ENCODE measurements around the gene KCNK6. TPM values are rescaled to one million over a fixed set of nuclear protein-coding genes. Genes with fewer than 3 reads are reported as not detected.

KCNK6 gene
- total and polyA plus RNA-seq, 10 of the 15 experiments (the other 5 are each of a cell fraction or from before 2014, with no cell fraction given), result 0.04 to 1.4 (median 1.1) TPM

DNA sequence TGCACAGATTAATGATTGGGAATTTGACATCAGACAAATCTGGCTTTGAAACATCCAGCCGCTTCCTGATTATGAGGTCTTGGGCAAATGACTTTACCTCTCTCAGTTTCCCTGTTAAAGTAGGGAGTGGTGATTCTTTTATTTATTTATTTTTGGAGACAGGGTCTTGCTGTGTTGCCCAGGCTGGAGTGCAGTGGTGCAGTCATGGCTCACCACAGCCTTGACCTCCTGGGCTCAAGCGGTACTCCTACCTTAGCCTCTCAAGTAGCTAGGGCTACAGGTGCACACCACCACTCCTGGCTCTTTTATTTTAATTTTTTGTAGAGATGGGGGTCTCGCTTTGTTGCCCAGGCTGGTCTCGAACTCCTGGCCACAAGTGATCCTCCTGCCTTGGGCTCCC is 57.4 kb downstream of the KCNK6 start (continued):
- TF ChIP-seq, protein P1, sequence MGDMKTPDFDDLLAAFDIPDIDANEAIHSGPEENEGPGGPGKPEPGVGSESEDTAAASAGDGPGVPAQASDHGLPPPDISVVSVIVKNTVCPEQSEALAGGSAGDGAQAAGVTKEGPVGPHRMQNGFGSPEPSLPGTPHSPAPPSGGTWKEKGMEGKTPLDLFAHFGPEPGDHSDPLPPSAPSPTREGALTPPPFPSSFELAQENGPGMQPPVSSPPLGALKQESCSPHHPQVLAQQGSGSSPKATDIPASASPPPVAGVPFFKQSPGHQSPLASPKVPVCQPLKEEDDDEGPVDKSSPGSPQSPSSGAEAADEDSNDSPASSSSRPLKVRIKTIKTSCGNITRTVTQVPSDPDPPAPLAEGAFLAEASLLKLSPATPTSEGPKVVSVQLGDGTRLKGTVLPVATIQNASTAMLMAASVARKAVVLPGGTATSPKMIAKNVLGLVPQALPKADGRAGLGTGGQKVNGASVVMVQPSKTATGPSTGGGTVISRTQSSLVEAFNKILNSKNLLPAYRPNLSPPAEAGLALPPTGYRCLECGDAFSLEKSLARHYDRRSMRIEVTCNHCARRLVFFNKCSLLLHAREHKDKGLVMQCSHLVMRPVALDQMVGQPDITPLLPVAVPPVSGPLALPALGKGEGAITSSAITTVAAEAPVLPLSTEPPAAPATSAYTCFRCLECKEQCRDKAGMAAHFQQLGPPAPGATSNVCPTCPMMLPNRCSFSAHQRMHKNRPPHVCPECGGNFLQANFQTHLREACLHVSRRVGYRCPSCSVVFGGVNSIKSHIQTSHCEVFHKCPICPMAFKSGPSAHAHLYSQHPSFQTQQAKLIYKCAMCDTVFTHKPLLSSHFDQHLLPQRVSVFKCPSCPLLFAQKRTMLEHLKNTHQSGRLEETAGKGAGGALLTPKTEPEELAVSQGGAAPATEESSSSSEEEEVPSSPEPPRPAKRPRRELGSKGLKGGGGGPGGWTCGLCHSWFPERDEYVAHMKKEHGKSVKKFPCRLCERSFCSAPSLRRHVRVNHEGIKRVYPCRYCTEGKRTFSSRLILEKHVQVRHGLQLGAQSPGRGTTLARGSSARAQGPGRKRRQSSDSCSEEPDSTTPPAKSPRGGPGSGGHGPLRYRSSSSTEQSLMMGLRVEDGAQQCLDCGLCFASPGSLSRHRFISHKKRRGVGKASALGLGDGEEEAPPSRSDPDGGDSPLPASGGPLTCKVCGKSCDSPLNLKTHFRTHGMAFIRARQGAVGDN (IDR thresholded peaks at IDR 0.05), result no peak
- no peak for TF ChIP-seq SUZ12 (IDR thresholded peaks at IDR 0.05; ENCODE audit: unreplicated experiment)
- no peak for TF ChIP-seq ZBTB33 (IDR thresholded peaks at IDR 0.05)
- TF ChIP-seq BCL11A (IDR thresholded peaks at IDR 0.05; ENCODE audit: low read depth, low read length), result no peak
- TF ChIP-seq SREBF1 (IDR thresholded peaks at IDR 0.05; ENCODE audit: low read length), result no peak
- TF ChIP-seq PAX8 (IDR thresholded peaks at IDR 0.05), result no peak
- TF ChIP-seq FOXK2 (IDR thresholded peaks at IDR 0.05), result no peak

DNA sequence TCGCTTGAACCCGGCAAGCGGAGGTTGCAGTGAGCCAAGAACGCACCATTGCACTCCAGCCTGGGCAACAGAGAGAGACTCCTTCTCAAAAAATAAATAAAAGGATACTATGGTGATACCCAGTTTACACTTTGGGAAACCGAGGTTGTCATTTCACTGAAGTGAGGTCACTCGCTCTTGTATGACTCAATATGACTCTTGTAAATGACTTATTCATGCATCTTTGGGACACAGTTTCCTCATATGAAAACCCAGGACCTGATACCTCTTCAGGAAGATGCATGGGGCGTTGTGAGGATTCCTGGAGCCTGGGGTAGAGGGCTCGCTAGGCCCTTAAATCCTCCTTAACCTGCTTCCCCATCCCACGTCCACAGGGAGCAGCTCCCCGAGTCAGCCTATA is 59.2 kb downstream of the KCNK6 start:
- SMC1A ChIA-PET (ENCODE audit: uncharacterized antibody, unreplicated experiment), result no interaction called here
- POLR2A ChIA-PET, result no interaction called here
- TF ChIP-seq GABPA (IDR thresholded peaks at IDR 0.05; ENCODE audit: low read depth) (no peak), NR2C1 (IDR thresholded peaks at IDR 0.05) (no peak), SP1 (IDR thresholded peaks at IDR 0.05; ENCODE audit: low read depth, low read length) (no peak), SMAD1 (IDR thresholded peaks at IDR 0.05; ENCODE audit: low read depth, partially characterized antibody) (no peak), SKIL (IDR thresholded peaks at IDR 0.05; ENCODE audit: low read depth, poor library complexity, severe bottlenecking) (no peak), BCL11A (IDR thresholded peaks at IDR 0.05; ENCODE audit: low read depth, low read length) (no peak), STAT3 (IDR thresholded peaks at IDR 0.05; ENCODE audit: low read depth, low read length) (no peak), POLR2A (IDR thresholded peaks at IDR 0.05; ENCODE audit: low read depth, low read length) (no peak)
- TF ChIP-seq, protein P2, sequence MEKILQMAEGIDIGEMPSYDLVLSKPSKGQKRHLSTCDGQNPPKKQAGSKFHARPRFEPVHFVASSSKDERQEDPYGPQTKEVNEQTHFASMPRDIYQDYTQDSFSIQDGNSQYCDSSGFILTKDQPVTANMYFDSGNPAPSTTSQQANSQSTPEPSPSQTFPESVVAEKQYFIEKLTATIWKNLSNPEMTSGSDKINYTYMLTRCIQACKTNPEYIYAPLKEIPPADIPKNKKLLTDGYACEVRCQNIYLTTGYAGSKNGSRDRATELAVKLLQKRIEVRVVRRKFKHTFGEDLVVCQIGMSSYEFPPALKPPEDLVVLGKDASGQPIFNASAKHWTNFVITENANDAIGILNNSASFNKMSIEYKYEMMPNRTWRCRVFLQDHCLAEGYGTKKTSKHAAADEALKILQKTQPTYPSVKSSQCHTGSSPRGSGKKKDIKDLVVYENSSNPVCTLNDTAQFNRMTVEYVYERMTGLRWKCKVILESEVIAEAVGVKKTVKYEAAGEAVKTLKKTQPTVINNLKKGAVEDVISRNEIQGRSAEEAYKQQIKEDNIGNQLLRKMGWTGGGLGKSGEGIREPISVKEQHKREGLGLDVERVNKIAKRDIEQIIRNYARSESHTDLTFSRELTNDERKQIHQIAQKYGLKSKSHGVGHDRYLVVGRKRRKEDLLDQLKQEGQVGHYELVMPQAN (conservative IDR thresholded peaks at IDR 0.05), result no peak

More for the DNA sequence above, 59.2 kb downstream of the KCNK6 start:
- ChIA-PET CTCF (no interaction called here), RAD21 (ENCODE audit: unreplicated experiment) (no interaction called here)
- H3K9ac ChIP-seq (ENCODE audit: control insufficient read depth, insufficient read depth, low read length), result no peak overlapping the region
- in situ Hi-C loops (cut with MboI), result no loop called here
- 0 out of 2 replicates have a peak, but pooled peaks cover 2% of the 10 kb centered on the region for H4K20me1 ChIP-seq (ENCODE audit: control insufficient read depth, insufficient read depth)
- H3K36me3 ChIP-seq (ENCODE audit: control insufficient read depth in 2 of 2, insufficient read depth in 2 of 2, low read length in 1 of 2), result peaks cover 15 to 28% of the 10 kb centered on the region in 2 experiments; a peak in 3 of 4 replicates
- H3K9me3 ChIP-seq (replicated peaks; ENCODE audit: control insufficient read depth, insufficient read depth, low read length), result no peaks in the 10 kb centered on the region
- ATAC-seq (no peak), DNase-seq (ENCODE audit: low read depth, low spot score) (no peak), FAIRE-seq (no peak)
- H3K27ac ChIP-seq (ENCODE audit: control insufficient read depth, insufficient read depth), result no peak overlapping the region
- 89% methylated on average over 10 of the region's 10 CpGs for WGBS (ENCODE audit: insufficient coverage, insufficient replicate concordance, low lambda C conversion rate, missing lambda C conversion rate)
- H3K27me3 ChIP-seq (replicated peaks in 1 of 2; ENCODE audit: control insufficient read depth in 2 of 2, insufficient read depth in 2 of 2, low read length in 1 of 2), result no peaks in the 10 kb centered on the region
- no TSS peak for BruUV-seq (replicated peaks)
- intact Hi-C loops (cut with micrococcal nuclease; ENCODE audit: unreplicated experiment), result no loop called here
- H3K79me2 ChIP-seq (ENCODE audit: control insufficient read depth, insufficient read depth, low read length), result peaks cover 28% of the 10 kb centered on the region
- no peak overlapping the region for H3K4me3 ChIP-seq
- no peak overlapping the region for H3K4me2 ChIP-seq (ENCODE audit: control insufficient read depth, insufficient read depth)
- peaks cover 14% of the 10 kb centered on the region for H3K4me1 ChIP-seq (ENCODE audit: control insufficient read depth, insufficient read depth, low read length)
- no peak overlapping the region for H2AFZ ChIP-seq (ENCODE audit: control insufficient read depth, low read depth, low read length)
